Kidney (tissue), 14 donors: Measurements from ENCODE around the gene PLEKHF1. TPM values are rescaled to one million over a fixed set of nuclear protein-coding genes. Genes with fewer than 3 reads are reported as not detected.
"Not testable (repeated sequence)": the region's sequence is repeated elsewhere in the genome, so short reads cannot be mapped to it uniquely, and the experiment has no call there.

Experiments used
- DNase-seq, 5 donors: peaks; one replicate each; pipeline ENCODE4 v3.0.0-alpha.2; 2013 to 2020
- FAIRE-seq: peaks from 2 replicates; lab custom pipeline; 2012; peaks lifted over from hg19 to GRCh38; lab: Jason Lieb, UNC
- H3K27ac ChIP-seq, 2 donors: one replicate each; pipeline ENCODE4 v1.7.0; 2013; ENCODE audit warnings: low read depth in 2 of 2, low read length in 2 of 2, inconsistent platforms in 1 of 2
- H3K27me3 ChIP-seq: one replicate; pipeline ENCODE4 v1.7.1; 2013; ENCODE audit warnings: low read length, inconsistent platforms; ENCODE audit not compliant: control insufficient read depth, insufficient read depth
- H3K36me3 ChIP-seq, 3 donors: one replicate each; pipeline versions ENCODE4 v1.7.0 to v1.7.1; 2013; ENCODE audit warnings: low read length in 3 of 3, control low read depth in 1 of 3, inconsistent platforms in 1 of 3; ENCODE audit not compliant: insufficient read depth in 3 of 3, control insufficient read depth in 2 of 3
- H3K4me1 ChIP-seq, 3 donors: one replicate each; pipeline versions ENCODE4 v1.7.0 to v1.7.1; 2013; ENCODE audit warnings: low read length in 3 of 3, inconsistent platforms in 1 of 3, low read depth in 1 of 3; ENCODE audit not compliant: control insufficient read depth in 2 of 3, insufficient read depth in 2 of 3
- H3K4me3 ChIP-seq, 3 donors: one replicate each; pipeline versions ENCODE4 v1.7.0 to v1.8.1; 2013; ENCODE audit warnings: low read length in 3 of 3, control low read depth in 1 of 3, inconsistent platforms in 1 of 3
- H3K9ac ChIP-seq, 3 donors: one replicate each; pipeline versions ENCODE4 v1.7.0 to v1.7.1; 2013; ENCODE audit warnings: low read length in 3 of 3, control low read depth in 1 of 3, inconsistent platforms in 1 of 3
- H3K9me3 ChIP-seq, 3 donors: one replicate each; pipeline versions ENCODE4 v1.7.0 to v1.7.1; 2013; ENCODE audit warnings: low read length in 3 of 3, control low read depth in 1 of 3, inconsistent platforms in 1 of 3; ENCODE audit not compliant: control insufficient read depth in 2 of 3, insufficient read depth in 1 of 3
- intact Hi-C: fragments of 100-400 bp; cut with DNase I; formaldehyde crosslinking; loops from one replicate; pipeline ENCODE4 v1.11.1; 2022
- polyA plus RNA-seq: library from polyadenylated mRNA; stranded (reverse); fragments of 350-450 nt; fragmentation: Illumina TruSeq; extraction: RNeasy Lipid Tissue Mini Kit (QIAGEN cat#74804); gene quantifications from one replicate; pipeline ENCODE4 v1.2.3, GENCODE V29; 2014; ENCODE audit warnings: low read depth, low replicate concordance; ENCODE audit not compliant: insufficient read depth
- total RNA-seq: library from RNA; stranded (reverse); fragmentation: NEBNext Ultra II Directional; extraction: Animal tissue kit (Norgen Biotek cat#: 25700); gene quantifications from one replicate; pipeline ENCODE4 v1.2.1, GENCODE V29; 2021
- TF ChIP-seq, protein P1 (sequence below): IDR thresholded peaks from 3 replicates; pipeline ENCODE4 v1.5.1; 2012; ENCODE audit warnings: mild to moderate bottlenecking, moderate library complexity, borderline replicate concordance; ENCODE audit not compliant: insufficient read depth; ENCODE audit errors: extremely low read depth
- donor health status: control.
- donor health status: control.
- donor health status: control.
- donor health status: control.
- donor health status: control.
- donor health status: DM: yes; HTN: yes; CAD: no.
- donor health status: Normal renal cell carcinoma (clear cell type).

Gene PLEKHF1
- total and polyA plus RNA-seq, 2 donors from 2014 or later = 7.1 to 11.7 TPM

DNA sequence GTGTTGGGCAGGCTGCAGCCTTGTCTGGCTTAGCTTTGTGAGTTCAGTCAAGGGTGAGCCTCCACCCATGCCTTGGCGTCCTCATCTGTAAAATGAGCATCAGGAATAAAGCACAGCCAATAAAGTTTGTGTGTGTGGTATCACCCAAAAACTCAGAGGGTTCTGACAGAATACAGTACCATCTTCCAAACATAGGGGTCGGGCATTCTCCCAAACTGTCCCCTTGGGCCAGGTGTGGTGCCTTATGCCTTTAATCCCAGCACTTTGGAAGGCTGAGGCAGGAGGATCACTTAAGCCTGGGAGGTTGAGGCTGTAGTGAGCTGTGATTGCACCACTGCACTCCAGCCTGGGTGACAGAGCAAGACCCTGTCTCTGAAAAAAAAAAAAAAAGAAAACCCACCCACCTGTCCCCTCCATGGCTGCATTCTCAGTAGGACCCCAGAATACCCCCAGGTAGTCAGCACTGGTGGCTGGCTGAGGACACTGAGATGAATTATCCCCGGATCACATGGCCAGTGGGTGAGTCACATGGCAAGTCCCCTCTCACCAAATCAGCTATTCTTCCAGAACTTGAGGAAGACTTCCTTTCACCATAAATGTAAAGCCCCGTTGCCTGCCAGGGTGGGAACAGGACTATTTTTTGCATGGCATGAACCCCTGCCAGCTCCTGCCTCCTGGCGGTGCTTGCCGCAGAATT is 40.6 kb upstream of the PLEKHF1 start:
- Histone ChIP-seq H3K4me3 (no peak overlapping the region), H3K4me1 (no peaks in the 10 kb centered on the region), H3K36me3 (no peaks in the 10 kb centered on the region), H3K27me3 (no peaks in the 10 kb centered on the region), H3K9ac (no peak overlapping the region), H3K9me3 (no peaks in the 10 kb centered on the region), H3K27ac (no peak overlapping the region)
- TF ChIP-seq, protein P1, sequence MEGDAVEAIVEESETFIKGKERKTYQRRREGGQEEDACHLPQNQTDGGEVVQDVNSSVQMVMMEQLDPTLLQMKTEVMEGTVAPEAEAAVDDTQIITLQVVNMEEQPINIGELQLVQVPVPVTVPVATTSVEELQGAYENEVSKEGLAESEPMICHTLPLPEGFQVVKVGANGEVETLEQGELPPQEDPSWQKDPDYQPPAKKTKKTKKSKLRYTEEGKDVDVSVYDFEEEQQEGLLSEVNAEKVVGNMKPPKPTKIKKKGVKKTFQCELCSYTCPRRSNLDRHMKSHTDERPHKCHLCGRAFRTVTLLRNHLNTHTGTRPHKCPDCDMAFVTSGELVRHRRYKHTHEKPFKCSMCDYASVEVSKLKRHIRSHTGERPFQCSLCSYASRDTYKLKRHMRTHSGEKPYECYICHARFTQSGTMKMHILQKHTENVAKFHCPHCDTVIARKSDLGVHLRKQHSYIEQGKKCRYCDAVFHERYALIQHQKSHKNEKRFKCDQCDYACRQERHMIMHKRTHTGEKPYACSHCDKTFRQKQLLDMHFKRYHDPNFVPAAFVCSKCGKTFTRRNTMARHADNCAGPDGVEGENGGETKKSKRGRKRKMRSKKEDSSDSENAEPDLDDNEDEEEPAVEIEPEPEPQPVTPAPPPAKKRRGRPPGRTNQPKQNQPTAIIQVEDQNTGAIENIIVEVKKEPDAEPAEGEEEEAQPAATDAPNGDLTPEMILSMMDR = no peak
- FAIRE-seq (no peak), DNase-seq (peak in 1 of 5 donors; percentile 18)
- intact Hi-C loops = no loop called here

DNA sequence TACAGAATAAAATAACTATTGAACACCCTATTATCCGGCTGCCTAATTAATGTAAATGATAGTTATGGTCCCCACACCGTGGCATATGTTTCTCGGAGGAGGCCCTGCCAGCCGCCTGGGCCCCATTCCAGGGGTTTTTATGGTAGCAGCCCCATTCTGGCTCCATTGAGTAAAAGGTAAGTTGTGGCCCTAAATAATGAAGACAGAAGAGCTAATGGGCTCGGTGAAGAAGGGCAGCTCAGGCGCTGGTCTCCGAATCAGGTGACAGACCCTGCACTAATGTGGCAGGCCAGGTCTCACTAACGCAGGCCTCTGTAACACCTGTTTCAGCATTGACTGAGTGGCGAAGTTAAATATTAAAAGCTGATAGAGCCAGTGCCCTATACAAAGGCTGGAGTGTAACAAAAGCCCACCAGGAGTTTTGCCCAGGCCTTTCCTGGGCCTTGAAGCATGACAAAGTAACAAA is 40.0 kb upstream of the PLEKHF1 start:
- no peak for FAIRE-seq
- Histone ChIP-seq H3K4me1 (no peaks in the 10 kb centered on the region), H3K27ac (no peak overlapping the region), H3K36me3 (no peaks in the 10 kb centered on the region), H3K4me3 (no peak overlapping the region), H3K27me3 (no peaks in the 10 kb centered on the region), H3K9ac (no peak overlapping the region), H3K9me3 (no peaks in the 10 kb centered on the region)
- TF ChIP-seq, protein P1 = no peak
- intact Hi-C loops = no loop called here
- peak in 4 of 5 donors; percentile 43 to 73 (median 64) for DNase-seq

DNA sequence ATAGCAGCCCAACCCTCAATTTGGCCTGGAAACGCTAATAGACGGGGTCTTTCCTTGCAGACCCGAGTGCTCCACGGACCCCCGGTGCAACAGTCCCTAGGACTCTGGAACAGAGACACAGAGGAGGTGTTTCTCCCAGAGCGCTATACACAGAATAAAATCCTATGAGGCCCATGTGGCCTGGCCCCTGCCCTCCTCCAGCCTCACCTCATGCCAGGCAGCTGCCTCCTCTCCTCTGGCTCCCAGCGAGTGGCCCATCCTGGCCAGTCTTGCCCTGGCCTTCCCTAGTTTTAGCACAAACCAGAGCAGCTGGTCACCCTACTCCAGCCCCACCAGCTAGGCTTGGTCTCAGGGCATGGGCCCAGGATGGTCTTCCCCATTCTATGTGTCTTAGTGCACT is 38.9 kb upstream of the PLEKHF1 start:
- TF ChIP-seq, protein P1 = no peak
- FAIRE-seq = no peak
- DNase-seq = peak in 1 of 5 donors; percentile 51
- intact Hi-C loops = no loop called here
- Histone ChIP-seq H3K36me3 (no peaks in the 10 kb centered on the region), H3K9me3 (no peaks in the 10 kb centered on the region), H3K4me3 (no peak overlapping the region), H3K4me1 (no peaks in the 10 kb centered on the region), H3K27ac (no peak overlapping the region), H3K27me3 (no peaks in the 10 kb centered on the region), H3K9ac (no peak overlapping the region)

DNA sequence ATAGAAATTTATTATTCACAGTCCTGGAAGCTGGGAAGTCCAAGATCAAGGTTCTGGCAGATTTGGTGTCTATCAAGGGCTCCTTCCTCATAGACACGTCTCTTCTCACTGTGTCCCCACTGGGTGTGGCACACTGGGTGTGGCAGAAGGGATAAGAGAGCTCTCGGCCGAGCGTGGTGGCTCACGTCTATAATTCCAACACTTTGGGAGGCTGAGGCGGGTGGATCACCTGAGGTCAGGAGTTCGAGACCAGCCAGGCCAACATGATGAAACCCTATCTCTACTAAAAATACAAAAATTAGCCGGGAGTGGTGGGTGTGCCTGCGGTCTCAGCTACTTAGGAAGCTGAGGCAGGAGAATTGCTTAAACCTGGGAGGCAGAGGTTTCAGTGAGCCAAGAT is 38.4 kb upstream of the PLEKHF1 start:
- DNase-seq = peak in 1 of 5 donors; percentile 30
- H3K4me3 ChIP-seq = not testable (repeated sequence)

More for the DNA sequence above, 38.4 kb upstream of the PLEKHF1 start:
- H3K27ac ChIP-seq, H3K4me1 ChIP-seq, H3K9me3 ChIP-seq, H3K9ac ChIP-seq, intact Hi-C loops, H3K27me3 ChIP-seq, FAIRE-seq, H3K36me3 ChIP-seq: not testable (repeated sequence)
